ENCODE results near the gene TRIM52.

TRIM52 gene

DNA sequence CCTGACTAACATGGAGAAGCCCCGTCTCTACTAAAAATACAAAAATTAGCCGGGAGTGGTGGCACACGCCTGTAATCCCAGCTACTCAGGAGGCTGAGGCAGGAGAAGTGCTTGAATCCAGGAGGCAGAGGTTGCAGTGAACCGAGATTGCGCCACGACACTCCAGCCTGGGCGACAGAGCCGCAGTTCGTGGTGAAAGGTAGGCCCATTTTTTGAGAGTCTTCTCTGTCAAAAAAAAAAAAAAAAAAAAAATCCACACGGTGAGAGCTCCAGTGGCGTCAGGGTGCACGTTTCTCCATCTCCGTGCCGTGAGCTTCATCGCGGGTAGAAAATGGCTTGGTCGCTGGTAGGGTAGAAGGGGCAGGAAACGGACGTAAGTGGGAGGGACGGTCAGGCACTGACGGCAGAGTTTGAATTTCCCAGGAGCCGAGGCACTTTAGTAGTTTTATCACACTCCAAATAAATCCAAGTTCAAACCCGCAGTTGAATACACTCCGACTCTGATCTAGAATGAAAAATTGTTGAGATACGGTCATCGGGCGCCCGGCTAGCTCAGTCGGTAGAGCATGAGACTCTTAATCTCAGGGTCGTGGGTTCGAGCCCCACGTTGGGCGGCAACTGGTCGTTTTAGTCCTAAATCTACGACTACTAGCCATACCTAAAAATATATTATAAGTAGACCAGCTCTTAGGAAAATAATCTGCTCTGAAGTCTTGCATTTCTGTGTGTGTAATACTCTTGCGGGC, 53.6 kb downstream of the TRIM52 start (continued):
- TF ChIP-seq ZNF324 (tag by site-specific recombination; IDR thresholded peaks at IDR 0.05) (no peak; the same call in 1 of the 2 replicates), PRDM2 (tag by site-specific recombination; IDR thresholded peaks at IDR 0.05; ENCODE audit: borderline replicate concordance) (no peak), TRIM28 (IDR thresholded peaks at IDR 0.05; ENCODE audit: borderline replicate concordance, low read length) (peak; percentile 86; the same call in 1 of the 2 replicates), KLF9 (tag by site-specific recombination; IDR thresholded peaks at IDR 0.05; ENCODE audit: low read depth) (peak; percentile 42), WT1 (tag by site-specific recombination; IDR thresholded peaks at IDR 0.05) (no peak), ZNF555 (tag by site-specific recombination; conservative IDR thresholded peaks at IDR 0.05) (no peak), ZNF658 (tag by site-specific recombination; IDR thresholded peaks at IDR 0.05) (no peak), ZBTB1 (tag by site-specific recombination; IDR thresholded peaks at IDR 0.05) (no peak), ATF2 (tag by site-specific recombination; IDR thresholded peaks at IDR 0.05; ENCODE audit: low read depth) (no peak), ZNF37A (tag by site-specific recombination; IDR thresholded peaks at IDR 0.05) (no peak), ZBTB48 (tag by site-specific recombination; IDR thresholded peaks at IDR 0.05) (no peak), ZNF292 (tag by site-specific recombination; IDR thresholded peaks at IDR 0.05; ENCODE audit: borderline replicate concordance, low read depth) (no peak), ZBTB10 (tag by site-specific recombination; IDR thresholded peaks at IDR 0.05) (no peak), ZNF138 (tag by site-specific recombination; IDR thresholded peaks at IDR 0.05; ENCODE audit: borderline replicate concordance) (no peak), RBAK (tag by site-specific recombination; IDR thresholded peaks at IDR 0.05) (no peak), ZNF76 (tag by site-specific recombination; IDR thresholded peaks at IDR 0.05; ENCODE audit: borderline replicate concordance, low read depth) (peak; percentile 67; the same call in 1 of the 2 replicates), ZNF621 (tag by site-specific recombination; IDR thresholded peaks at IDR 0.05) (no peak), ZNF560 (tag by site-specific recombination; IDR thresholded peaks at IDR 0.05; ENCODE audit: borderline replicate concordance) (no peak), ZNF140 (tag by site-specific recombination; IDR thresholded peaks at IDR 0.05) (no peak), HOXC10 (CRISPR knock-in tag; IDR thresholded peaks at IDR 0.05) (no peak), ZNF585B (tag by site-specific recombination; IDR thresholded peaks at IDR 0.05) (no peak), ZNF660 (tag by site-specific recombination; IDR thresholded peaks at IDR 0.05) (peak; percentile 97; the same call in 1 of the 2 replicates), ZNF2 (tag by site-specific recombination; IDR thresholded peaks at IDR 0.05) (peak; percentile 34; the same call in 1 of the 2 replicates)
- TF ChIP-seq, protein P1, sequence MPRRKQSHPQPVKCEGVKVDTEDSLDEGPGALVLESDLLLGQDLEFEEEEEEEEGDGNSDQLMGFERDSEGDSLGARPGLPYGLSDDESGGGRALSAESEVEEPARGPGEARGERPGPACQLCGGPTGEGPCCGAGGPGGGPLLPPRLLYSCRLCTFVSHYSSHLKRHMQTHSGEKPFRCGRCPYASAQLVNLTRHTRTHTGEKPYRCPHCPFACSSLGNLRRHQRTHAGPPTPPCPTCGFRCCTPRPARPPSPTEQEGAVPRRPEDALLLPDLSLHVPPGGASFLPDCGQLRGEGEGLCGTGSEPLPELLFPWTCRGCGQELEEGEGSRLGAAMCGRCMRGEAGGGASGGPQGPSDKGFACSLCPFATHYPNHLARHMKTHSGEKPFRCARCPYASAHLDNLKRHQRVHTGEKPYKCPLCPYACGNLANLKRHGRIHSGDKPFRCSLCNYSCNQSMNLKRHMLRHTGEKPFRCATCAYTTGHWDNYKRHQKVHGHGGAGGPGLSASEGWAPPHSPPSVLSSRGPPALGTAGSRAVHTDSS (tag by site-specific recombination; IDR thresholded peaks at IDR 0.05): no peak
- TF ChIP-seq, protein P2, sequence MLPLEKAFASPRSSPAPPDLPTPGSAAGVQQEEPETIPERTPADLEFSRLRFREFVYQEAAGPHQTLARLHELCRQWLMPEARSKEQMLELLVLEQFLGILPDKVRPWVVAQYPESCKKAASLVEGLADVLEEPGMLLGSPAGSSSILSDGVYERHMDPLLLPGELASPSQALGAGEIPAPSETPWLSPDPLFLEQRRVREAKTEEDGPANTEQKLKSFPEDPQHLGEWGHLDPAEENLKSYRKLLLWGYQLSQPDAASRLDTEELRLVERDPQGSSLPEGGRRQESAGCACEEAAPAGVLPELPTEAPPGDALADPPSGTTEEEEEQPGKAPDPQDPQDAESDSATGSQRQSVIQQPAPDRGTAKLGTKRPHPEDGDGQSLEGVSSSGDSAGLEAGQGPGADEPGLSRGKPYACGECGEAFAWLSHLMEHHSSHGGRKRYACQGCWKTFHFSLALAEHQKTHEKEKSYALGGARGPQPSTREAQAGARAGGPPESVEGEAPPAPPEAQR (tag by site-specific recombination; IDR thresholded peaks at IDR 0.05): no peak
